HG03457 (cell line): Measurements from ENCODE around the gene SHC3.
"Not testable (repeated sequence)": the region's sequence is repeated elsewhere in the genome, so short reads cannot be mapped to it uniquely, and the experiment has no call there.

ENCODE experiments used
- ATAC-seq: cut with Tn5 transposase; IDR thresholded peaks from one replicate; pipeline ENCODE4 v1.9.1; 2021; ENCODE audit warnings: moderate number of reproducible peaks; ENCODE audit not compliant: unreplicated experiment

Gene SHC3, protein sequence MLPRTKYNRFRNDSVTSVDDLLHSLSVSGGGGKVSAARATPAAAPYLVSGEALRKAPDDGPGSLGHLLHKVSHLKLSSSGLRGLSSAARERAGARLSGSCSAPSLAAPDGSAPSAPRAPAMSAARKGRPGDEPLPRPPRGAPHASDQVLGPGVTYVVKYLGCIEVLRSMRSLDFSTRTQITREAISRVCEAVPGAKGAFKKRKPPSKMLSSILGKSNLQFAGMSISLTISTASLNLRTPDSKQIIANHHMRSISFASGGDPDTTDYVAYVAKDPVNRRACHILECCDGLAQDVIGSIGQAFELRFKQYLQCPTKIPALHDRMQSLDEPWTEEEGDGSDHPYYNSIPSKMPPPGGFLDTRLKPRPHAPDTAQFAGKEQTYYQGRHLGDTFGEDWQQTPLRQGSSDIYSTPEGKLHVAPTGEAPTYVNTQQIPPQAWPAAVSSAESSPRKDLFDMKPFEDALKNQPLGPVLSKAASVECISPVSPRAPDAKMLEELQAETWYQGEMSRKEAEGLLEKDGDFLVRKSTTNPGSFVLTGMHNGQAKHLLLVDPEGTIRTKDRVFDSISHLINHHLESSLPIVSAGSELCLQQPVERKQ

DNA sequence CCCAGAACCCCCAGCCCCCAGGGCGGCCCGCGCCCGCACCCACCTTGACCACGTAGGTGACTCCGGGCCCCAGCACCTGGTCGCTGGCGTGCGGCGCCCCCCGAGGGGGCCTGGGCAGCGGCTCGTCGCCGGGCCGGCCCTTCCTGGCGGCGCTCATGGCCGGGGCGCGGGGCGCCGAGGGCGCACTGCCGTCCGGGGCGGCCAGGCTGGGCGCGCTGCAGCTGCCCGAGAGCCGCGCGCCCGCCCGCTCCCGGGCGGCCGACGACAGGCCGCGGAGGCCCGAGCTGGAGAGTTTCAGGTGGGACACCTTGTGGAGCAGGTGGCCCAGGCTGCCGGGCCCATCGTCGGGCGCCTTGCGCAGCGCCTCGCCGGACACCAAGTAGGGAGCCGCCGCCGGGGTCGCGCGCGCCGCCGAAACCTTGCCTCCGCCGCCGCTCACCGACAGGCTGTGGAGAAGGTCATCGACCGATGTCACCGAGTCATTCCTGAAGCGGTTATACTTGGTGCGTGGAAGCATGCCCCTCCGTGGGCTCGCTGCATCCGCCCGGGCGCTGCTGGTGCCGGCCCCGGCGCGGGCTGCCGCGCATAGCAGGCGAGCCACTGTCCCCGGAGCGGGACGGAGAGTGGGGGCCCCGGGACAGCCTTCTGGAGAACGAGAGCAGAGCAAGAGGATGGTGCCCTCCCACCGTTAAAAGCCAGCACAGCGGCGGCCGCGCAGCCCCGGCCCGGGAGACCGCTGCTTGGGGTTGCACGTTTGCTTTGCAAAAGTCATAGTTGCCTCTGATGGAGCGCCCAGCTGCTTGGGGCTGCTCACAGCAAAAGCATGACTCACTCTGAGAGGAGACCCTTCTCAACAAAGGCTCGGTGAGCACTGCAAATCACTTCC is at the start of gene SHC3:
TSS of gene SHC3 (minus strand) at position 875 of the 886 bp plus-strand sequence. CDS start at position 517, 358 bp downstream.
- ATAC-seq: no peak

DNA sequence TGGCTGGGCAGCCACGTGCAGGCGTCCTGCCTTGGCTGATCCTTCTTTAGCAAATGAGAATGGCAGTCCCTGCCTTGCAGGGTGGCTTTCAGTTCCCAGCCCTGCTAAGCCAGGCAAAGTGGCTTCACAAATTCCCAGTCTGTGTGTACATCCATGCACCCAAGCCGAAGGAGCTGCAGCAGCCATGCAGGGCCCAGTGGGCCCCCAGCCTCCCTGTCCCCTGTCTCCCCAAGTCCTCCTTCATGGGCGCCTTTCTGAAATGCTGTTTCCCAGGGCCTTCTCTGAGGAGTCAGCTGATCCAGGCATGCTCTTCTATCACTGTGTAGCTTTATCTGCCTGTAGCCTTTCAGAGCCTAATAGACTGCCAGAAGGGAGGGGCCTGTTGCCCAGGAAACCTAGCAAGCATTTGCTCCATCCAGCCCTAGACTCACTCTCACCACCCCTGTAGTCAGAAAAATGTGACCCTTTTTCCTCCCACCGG is 47.4 kb upstream of the SHC3 start:
- no peak for ATAC-seq

DNA sequence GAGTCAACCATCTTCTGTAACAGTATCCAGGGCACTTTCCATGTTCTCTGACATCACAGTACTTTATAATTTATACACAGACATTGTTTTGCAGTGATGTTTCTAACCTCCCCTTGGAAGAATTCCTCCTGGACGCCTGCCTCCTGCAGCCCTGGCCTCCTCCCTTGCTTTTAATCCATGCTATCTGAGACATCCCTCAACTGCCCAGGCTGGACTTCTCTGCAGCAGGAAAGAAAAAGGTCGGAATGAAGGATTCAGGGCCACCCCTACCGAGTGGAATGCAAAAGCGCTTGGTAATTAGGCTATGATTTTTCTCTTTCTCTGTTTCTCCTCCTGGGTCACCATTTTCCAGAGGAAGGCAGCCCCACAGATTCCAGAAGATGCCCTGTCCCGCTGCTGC is 47.0 kb upstream of the SHC3 start:
- ATAC-seq: no peak

DNA sequence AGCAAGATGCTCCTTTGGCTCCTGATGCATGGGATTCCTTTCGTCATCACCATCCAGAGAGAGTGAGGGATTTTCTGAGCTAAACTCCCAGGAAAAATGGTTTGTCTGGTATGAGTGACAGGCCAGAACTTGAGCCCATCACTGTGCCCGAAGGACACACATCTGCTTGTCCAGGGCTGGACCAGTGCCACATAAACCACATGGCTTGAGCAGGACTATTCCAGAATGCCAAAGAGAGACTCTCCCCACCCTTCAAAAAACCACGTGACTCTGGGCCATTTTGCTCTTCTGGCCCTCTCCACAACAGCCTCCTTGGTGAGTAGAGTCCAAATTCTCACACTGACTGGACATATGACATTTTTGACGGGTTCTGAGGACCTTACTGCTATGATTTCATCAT is 46.4 kb upstream of the SHC3 start:
- ATAC-seq: no peak

DNA sequence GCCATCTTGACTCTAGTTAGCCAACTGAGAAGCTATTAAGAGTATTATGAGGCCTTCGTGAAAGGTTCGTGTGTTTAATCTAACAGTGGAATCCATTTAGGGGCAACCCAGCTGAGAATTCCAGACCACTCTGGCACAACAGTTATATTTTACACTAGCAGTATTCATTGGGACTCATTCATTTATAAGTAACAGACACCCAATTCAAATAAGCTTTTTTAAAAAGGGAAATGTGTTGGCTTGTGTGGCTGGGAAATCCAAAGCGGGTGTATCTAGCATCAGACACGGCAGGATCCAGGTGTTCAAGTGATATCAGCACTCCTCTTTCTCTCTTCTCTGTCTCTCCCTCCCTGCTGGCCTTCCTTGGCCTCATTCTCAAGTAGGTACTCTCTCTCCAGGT is 46.0 kb upstream of the SHC3 start:
- ATAC-seq: no peak

DNA sequence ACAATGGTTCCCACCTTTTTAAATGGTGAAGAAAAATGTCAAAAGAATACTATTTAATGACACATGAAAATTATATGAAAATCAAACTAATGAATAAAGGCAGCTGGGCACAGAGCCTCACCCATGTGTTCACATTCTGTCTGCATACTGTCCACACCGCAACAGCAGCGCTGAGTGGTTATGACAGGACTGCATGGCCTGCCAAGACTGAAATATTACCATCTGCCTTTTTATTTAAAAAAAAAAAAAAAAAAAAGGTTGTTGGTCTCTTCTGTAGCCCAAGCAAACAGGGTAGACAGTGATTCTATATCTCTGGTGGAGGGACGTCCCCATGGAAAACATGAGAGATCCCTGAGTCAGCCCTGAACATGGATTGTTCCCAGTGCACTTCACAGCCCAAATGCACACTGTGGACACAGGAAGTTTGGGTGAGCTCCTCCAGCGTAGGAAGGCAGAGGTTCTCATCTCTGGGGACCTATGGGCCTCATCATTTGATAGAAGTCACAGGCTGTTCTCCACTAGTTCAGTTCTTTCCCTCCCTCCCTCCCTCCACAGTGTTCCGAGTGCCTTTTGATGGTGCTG is 44.9 kb upstream of the SHC3 start:
- ATAC-seq: no peak

DNA sequence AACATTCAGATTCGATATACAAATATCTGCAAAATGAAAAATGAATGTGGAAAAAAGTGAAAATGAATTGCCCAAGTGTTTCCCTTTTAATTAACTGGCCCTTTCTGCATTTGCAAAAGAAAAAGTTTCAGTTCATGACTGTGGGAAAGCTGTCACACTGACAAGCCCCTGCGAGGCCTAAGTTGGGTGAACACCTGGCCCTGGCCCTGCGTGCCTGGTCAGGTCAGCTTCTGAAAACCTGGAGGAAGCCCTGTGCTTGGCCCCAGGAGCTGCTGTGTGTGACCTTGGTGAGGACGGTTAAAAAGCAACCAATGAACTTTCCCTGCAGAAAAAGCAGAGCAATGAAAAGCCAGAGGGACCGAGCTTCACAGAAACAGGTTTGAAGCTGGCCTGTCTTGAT is 41.0 kb upstream of the SHC3 start:
- no peak for ATAC-seq

DNA sequence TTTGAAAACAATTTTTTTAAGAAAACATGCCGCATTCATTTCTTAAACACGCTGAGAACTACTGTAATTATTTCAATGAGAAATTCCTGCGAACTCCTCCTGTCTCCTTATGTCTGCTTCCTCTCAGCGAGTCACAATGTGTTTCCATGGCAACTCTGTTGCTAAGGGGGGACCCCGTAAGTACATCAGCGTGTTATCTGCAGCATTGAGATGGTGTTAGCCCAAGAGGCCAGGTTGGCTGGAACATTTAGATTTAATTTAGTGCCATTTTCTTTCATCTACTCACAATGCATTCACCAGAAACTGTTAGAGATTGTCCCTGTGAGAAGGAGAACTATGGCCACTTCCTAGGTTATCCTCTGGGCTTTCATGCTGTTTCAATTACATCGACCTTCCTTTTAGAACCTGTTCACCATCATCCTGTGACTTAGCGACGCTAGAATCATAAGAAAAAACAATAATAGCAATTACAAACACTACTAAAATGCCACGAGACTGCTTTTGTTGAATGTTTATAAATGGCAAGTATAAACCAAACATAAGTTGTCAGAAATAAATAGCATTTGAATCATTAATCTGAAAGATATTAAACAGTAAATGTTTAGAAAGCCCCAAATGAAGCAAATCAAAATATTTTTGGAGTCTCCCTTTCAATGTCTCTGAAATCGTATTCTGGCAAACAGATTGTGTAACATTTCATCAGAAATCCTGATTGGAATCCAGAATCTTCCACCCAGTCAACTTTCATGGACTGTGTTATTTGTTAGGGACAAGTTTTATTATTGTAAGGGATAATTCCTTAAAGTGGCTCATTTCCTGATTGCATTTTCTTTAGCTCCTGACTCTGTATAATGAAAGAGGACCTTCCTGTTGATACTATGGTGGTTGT is 39.7 kb upstream of the SHC3 start:
- ATAC-seq: no peak

DNA sequence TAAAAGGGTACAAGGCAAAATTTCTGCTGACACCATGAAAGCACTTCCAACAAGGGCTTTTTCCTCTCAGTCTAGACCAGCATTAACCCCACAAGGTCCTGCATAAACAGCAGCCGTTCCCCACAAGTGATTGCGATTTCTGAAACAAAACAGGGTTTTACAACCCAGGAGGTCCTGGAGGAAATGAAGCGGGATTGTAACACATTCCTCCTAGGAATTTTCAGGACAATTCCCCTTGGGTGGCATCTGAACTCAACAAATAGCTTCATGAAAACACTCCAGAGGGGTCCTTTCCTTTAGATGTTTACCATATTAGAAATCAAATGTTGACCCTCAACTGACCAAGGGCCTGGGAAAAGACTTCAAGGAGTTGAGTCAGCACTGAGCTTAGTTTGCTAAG is 36.7 kb upstream of the SHC3 start:
- ATAC-seq: no peak

DNA sequence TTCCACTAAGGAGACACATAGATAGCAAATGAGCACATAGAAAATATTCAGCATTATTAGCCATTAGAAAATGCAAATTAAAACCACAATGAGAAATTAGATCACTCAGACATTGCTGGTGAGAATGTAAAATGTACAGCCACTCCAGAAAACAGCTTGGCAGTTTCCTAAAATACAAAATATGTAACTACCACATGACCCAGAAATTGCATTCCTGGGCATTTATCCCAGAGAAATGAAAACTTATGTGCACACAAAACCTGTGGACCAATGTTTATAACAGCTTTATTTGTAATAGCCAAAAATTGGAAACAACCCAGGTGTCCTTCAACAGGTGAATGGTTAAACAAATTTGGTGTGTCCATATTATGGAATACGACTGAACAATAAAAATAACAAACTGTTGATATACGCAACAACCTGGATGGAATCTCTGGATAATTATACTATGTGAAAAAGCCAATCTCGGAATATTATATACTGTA is 34.8 kb upstream of the SHC3 start:
- no peak for ATAC-seq

DNA sequence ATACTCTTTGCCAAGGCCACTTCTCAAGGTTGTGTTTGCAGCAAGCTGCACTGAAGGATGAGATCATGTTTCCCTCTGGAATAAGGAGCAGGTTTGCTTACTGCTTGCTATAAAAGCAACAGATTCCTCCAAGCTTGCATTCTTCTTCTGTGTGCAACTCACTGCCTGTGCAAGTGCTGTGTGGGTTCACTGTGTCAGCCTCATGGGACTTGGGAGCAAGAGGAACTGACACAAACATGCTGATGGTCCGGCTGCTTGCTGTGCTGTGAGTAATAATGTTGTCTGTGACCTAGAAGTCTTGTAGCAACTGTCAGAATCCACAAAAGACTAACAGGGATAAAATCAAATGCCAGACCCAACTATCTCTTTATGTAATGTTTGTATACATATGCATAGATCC is 33.6 kb upstream of the SHC3 start:
- no peak for ATAC-seq

DNA sequence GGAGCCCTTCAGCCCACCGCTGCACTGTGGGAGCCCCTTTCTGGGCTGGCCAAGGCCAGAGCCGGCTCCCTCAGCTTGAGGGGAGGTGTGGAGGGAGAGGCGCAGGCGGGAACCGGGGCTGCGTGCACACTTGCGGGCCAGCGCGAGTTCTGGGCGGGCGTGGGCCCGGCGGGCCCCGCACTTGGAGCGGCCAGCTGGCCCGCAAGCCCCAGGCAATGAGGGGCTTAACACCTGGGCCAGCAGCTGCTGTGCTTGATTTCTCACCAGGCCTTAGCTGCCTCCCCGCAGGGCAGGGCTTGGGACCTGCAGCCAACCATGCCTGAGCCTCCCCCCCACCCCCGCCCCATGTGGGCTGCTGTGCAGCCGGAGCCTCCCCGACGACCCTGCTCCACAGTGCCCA is 30.7 kb upstream of the SHC3 start:
- ATAC-seq: not testable (repeated sequence)

DNA sequence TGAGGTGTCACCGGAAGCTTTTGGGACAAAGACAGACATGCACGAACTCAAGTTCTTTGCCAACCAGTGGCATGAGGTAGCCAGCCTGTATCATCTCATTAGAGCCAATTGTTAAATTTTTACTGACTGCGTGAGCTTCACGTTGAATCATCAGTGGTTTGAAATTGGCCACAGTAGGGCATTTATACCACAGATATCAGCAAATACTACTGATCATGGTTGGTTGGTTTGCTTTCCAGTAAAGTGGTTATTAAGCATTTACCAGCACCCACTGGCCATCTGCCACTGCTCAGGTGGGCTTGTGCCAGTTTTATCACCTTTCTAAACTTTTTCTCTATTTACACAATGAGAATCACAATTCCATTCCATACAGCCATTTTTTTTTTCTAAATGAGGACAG is 28.4 kb upstream of the SHC3 start:
- no peak for ATAC-seq

DNA sequence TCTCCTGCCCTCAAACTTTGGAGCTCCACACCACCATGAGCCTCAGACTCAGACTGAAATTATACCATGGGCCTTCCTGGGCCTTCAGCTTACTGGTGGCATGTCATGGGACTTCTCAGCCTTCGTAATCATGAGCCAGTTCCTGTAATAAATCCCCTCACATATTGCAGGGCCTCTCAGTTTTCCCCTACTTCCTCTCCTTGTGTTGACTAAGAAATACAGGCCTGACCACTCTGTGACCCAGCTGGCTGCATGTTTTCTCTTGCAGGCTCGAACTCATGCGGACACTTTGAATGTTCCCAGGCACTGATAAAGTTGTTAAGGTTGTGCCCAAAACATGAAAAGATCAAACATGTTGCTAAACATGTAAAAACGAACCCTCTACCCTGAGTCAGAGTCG is 26.2 kb upstream of the SHC3 start:
- ATAC-seq: no peak

DNA sequence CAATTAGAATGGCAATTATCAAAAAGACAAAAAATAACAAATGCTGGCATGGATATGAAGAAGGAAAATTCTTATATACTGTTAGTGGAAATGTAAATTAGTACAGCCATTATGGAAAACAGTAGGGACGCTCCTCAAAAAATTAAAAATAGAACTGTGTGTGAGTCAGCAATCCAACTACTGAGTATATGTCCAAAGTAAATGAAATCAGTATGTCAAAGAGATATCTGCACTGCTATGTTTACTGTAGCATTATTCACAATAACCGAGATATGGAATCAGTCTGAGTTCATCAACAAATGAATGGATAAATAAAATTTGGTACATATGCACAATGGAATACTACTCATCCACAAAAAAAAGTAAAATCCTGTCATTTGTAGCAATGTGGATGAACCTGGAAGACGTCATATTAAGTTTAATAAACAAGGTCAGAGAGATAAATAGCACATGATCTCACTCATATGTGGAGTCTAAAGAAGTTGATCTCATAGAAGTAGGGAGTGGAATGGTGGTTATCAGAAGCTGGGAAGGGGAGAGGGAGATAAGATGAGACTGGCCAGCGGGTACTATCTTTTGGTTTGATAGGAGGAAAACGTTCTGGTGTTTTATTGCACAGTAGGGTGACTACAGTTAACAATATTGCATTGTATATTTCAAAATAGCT is 16.6 kb upstream of the SHC3 start:
- no peak for ATAC-seq

DNA sequence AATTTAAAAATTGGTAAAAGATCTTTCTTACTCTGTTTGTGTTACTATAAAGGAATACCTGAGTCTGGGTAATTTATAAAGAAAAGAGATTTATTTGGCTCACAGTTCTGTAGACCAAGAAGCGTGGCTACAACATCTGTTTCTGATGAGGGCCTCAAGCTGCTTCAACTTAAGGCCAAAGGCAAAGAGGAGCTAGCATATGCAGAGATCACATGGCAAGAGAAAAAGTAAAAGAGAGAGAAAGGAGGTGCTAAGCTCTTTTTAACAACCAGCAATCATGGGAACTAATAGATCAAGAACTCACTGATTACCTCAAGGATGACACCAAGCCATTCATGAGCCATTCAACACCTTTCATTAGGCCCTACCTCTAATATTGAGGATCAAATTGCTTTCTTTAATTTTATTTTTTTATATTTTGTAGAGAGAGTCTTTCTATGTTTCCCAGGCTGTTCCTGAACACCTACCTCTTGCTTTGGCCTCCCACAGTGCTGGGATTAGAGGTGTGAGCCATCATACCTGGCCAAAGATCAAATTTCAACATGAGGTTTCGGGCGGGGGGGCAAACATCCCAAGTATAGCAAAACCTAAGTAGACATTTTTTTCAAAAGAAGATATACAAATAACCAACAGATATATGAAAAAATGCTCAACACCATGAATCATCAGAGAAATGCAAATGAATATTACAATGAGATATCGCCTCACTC is 16.0 kb upstream of the SHC3 start:
- no peak for ATAC-seq

DNA sequence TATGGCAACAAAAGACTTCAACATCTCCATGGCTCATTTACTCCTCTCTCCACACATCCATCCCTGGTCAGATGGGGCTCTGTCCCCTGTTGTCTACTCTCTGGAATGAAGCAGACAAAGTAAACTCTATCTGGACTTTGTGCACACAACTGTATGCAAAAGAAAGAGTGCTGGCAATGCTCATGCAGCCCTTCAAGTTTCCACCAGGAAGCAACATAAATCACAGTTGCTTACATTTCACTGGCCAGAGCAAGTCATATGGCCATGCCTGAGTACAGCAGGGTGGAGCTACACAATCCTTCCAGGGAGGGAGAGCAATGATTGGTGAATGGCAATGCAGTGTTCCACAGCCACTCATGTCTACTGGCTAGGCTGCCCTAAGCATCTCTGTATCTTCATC is 12.4 kb upstream of the SHC3 start:
- no peak for ATAC-seq

DNA sequence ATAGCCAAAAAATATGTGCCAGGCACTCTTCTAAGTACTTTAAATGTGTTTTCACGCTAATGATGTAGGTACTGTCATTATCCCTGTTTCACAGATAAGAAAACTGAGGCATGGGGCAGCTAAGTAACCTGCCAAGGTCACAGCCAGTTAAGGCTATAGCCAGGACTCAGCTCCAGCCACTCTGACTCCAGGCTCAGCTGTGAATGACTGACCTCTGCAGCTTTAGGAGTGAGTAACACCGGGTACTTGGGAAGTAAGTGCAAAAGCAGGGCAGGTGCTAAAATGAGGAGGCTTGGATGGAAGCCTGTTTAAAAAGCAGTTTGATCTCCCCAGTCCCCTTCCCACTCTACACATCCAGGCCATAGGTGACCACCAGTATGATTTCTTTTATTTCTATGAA is 10.6 kb upstream of the SHC3 start:
- no peak for ATAC-seq

DNA sequence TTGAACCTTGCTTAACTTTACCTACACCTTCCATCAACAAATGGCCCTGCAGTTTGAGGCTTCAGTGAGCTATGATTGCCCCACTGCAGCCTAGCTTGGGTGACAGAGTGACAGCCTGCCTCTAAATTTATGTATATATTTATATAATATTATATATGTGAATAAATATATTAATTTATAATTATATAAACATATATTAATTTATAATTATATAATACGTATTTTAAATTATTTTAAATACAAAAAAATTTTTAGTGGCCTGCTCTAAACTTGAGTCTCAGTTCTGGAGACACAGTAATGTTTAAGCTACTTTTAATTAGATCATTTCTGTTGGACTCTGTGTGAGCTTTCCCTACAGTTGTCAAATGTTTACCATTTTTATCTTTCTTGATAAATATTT is 9.3 kb upstream of the SHC3 start:
- ATAC-seq: no peak
